NB4 (cell line): Measurements from ENCODE around the gene CRIP1.

Source experiments
- CTCF ChIP-seq: IDR thresholded peaks from one replicate; pipeline ENCODE4 v1.5.1; 2012; ENCODE audit warnings: low read depth, low read length
- MAX ChIP-seq: IDR thresholded peaks from 2 replicates; pipeline ENCODE4 v1.6.1; 2011; ENCODE audit warnings: low read depth, low read length
- POLR2A ChIP-seq: IDR thresholded peaks from 2 replicates; pipeline ENCODE4 v1.6.1; 2011; ENCODE audit warnings: mild to moderate bottlenecking; ENCODE audit not compliant: insufficient read length; ENCODE audit errors: extremely low read depth

GRCh38 chr14:105529319-105529568 is 42.6 kb downstream of the CRIP1 start:
- no peak for TF ChIP-seq CTCF
- TF ChIP-seq POLR2A: no peak
- TF ChIP-seq MAX: no peak
